CD4-positive, CD25-positive, alpha-beta regulatory T cell (primary cell): ENCODE data around the gene MTERF1. TPM values are rescaled to one million over a fixed set of nuclear protein-coding genes. Genes with fewer than 3 reads are reported as not detected.

ENCODE experiments used
- ATAC-seq, 2 donors: fragments of 150-1000 bp; cut with Tn5 transposase; one replicate each; pipeline ENCODE4 v1.10.0; 2021; ENCODE audit warnings: low read depth in 2 of 2, moderate number of reproducible peaks in 2 of 2, moderate library complexity in 1 of 2
- DNase-seq, 3 donors: peaks; one replicate each; pipeline versions ENCODE4 v3.0.0 to v3.0.0-alpha.2; 2012 to 2022; ENCODE audit warnings: mixed read lengths in 1 of 3
- H3K27ac ChIP-seq: one replicate; pipeline ENCODE4 v1.7.0; 2013; ENCODE audit warnings: mild to moderate bottlenecking, low read length; ENCODE audit not compliant: insufficient read depth, poor library complexity, severe bottlenecking
- H3K27me3 ChIP-seq: one replicate; pipeline ENCODE4 v1.7.0; 2013; ENCODE audit warnings: low read length; ENCODE audit not compliant: control insufficient read depth, insufficient read depth
- H3K36me3 ChIP-seq: one replicate; pipeline ENCODE4 v1.7.0; 2013; ENCODE audit warnings: mild to moderate bottlenecking, low read length, moderate library complexity; ENCODE audit not compliant: control insufficient read depth, insufficient read depth
- H3K4me1 ChIP-seq: 2 replicates; pipeline ENCODE4 v1.7.0; 2013; ENCODE audit warnings: mild to moderate bottlenecking, low read length; ENCODE audit not compliant: insufficient read depth, control insufficient read depth, poor library complexity, severe bottlenecking
- H3K4me3 ChIP-seq: one replicate; pipeline ENCODE4 v1.7.0; 2013; ENCODE audit warnings: low read depth, mild to moderate bottlenecking, low read length, moderate library complexity
- H3K9me3 ChIP-seq, 2 experiments: 1 replicate in 1 of 2; 2 replicates in 1 of 2; pipeline ENCODE4 v1.7.0; 2013; ENCODE audit warnings: low read length in 2 of 2, mild to moderate bottlenecking in 1 of 2, moderate library complexity in 1 of 2; ENCODE audit not compliant: control insufficient read depth in 2 of 2
- H3K27ac Mint-ChIP-seq, 3 donors: one replicate each; pipeline ENCODE4 v1.8.0; 2020 to 2022; ENCODE audit warnings: mild to moderate bottlenecking in 3 of 3, mixed read lengths in 3 of 3, moderate library complexity in 2 of 3
- H3K27me3 Mint-ChIP-seq: one replicate; pipeline ENCODE4 v1.8.0; 2022; ENCODE audit warnings: mild to moderate bottlenecking, mixed read lengths
- H3K36me3 Mint-ChIP-seq: one replicate; pipeline ENCODE4 v1.8.0; 2020; ENCODE audit warnings: mixed read lengths
- H3K4me1 Mint-ChIP-seq, 4 donors: one replicate each; pipeline ENCODE4 v1.8.0; 2020 to 2022; ENCODE audit warnings: mixed read lengths in 4 of 4, mild to moderate bottlenecking in 1 of 4
- H3K4me3 Mint-ChIP-seq, 4 donors: one replicate each; pipeline ENCODE4 v1.8.0; 2020 to 2022; ENCODE audit warnings: mild to moderate bottlenecking in 4 of 4, mixed read lengths in 4 of 4, moderate library complexity in 3 of 4
- H3K9me3 Mint-ChIP-seq, 7 donors: one replicate each; pipeline ENCODE4 v1.8.0; 2020 to 2022; ENCODE audit warnings: mixed read lengths in 7 of 7, mild to moderate bottlenecking in 3 of 7, moderate library complexity in 2 of 7
- polyA plus RNA-seq, 4 donors: library from polyadenylated mRNA; unstranded; fragments of 300-500 nt; fragmentation: Illumina TruSeq; gene quantifications; one replicate each; pipeline ENCODE4 v1.2.3, GENCODE V29; 2021
- total RNA-seq: library from RNA; stranded (reverse); gene quantifications from one replicate; pipeline ENCODE4 v1.2.3, GENCODE V29; 2022

The MTERF1 gene
- total and polyA plus RNA-seq, 5 donors from 2014 or later: 9.5 to 20.4 (median 13.9) TPM

GRCh38 chr7:91838439-91838838, 42.1 kb downstream of the MTERF1 start:
- H3K27ac ChIP-seq: no peak overlapping the region
- ATAC-seq (no peak), DNase-seq (no peak)
- Mint-ChIP-seq H3K9me3 (peaks cover 0 to 9% (median 0%) of the 10 kb centered on the region in 7 donors), H3K36me3 (peaks cover 4% of the 10 kb centered on the region), H3K27me3 (no peaks in the 10 kb centered on the region), H3K4me1 (peaks cover 0 to 2% (median 0%) of the 10 kb centered on the region in 4 donors), H3K27ac (no peak overlapping the region), H3K4me3 (no peak overlapping the region)
- no peaks in the 10 kb centered on the region for H3K36me3 ChIP-seq
- H3K9me3 ChIP-seq: no peaks in the 10 kb centered on the region
- H3K27me3 ChIP-seq: no peaks in the 10 kb centered on the region
- no peaks in the 10 kb centered on the region for H3K4me1 ChIP-seq
- no peak overlapping the region for H3K4me3 ChIP-seq

DNA sequence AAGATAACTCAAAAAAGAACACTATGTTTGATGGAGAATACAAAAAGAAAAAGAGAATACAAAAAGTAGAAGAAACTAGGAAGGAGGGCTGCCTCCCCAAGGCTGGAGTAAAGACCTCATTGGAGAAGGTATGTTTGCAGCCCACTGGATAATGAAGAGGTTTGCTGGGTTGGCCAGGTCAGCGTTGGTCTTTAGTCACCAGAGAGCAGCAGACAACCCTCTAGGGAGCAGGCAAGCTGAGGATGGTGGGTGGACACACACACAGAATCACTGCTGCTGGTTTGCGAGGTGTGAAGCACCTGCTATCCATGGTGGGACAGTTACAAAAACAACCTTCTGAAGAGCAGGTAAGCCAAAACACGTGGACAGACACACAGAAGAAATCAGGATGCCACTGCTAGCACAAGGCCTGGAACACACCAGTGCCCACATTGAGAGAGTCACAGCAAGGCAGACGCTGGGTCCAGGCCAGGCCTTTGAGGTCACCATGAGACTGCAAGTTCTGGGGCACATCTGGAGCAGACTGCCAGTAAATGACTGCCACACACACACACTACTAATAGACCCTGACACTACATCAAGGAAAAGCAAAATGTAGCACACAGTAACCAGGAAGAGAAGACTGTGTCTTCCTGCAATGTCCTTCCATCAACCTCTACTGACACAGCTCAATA, 43.0 kb downstream of the MTERF1 start:
- peaks cover 6% of the 10 kb centered on the region for H3K36me3 Mint-ChIP-seq
- no peak overlapping the region for H3K4me3 Mint-ChIP-seq

GRCh38 chr7:91835826-91836368, 44.6 kb downstream of the MTERF1 start:
- Mint-ChIP-seq H3K27me3 (no peaks in the 10 kb centered on the region), H3K4me3 (no peak overlapping the region), H3K36me3 (peaks cover 3% of the 10 kb centered on the region), H3K4me1 (peaks cover 0 to 2% (median 0%) of the 10 kb centered on the region in 4 donors), H3K9me3 (no peaks in the 10 kb centered on the region), H3K27ac (no peak overlapping the region)
- no peak overlapping the region for H3K4me3 ChIP-seq
- DNase-seq (no peak), ATAC-seq (no peak)
- no peak overlapping the region for H3K27ac ChIP-seq
- H3K4me1 ChIP-seq: no peaks in the 10 kb centered on the region
- no peaks in the 10 kb centered on the region for H3K36me3 ChIP-seq
- no peaks in the 10 kb centered on the region for H3K27me3 ChIP-seq
- no peaks in the 10 kb centered on the region for H3K9me3 ChIP-seq

More for the DNA sequence above, 43.0 kb downstream of the MTERF1 start:
- H3K4me1 ChIP-seq: no peaks in the 10 kb centered on the region
- no peak overlapping the region for H3K4me3 ChIP-seq
- H3K9me3 ChIP-seq: no peaks in the 10 kb centered on the region
- H3K27me3 ChIP-seq: no peaks in the 10 kb centered on the region
- ATAC-seq: no peak
- H3K9me3 Mint-ChIP-seq: peaks cover 0 to 9% (median 0%) of the 10 kb centered on the region in 7 donors
- peaks cover 0 to 2% (median 0%) of the 10 kb centered on the region in 4 donors for H3K4me1 Mint-ChIP-seq
- no peaks in the 10 kb centered on the region for H3K27me3 Mint-ChIP-seq
- no peaks in the 10 kb centered on the region for H3K36me3 ChIP-seq
- DNase-seq: no peak
- H3K27ac Mint-ChIP-seq: no peak overlapping the region
- H3K27ac ChIP-seq: no peak overlapping the region

DNA sequence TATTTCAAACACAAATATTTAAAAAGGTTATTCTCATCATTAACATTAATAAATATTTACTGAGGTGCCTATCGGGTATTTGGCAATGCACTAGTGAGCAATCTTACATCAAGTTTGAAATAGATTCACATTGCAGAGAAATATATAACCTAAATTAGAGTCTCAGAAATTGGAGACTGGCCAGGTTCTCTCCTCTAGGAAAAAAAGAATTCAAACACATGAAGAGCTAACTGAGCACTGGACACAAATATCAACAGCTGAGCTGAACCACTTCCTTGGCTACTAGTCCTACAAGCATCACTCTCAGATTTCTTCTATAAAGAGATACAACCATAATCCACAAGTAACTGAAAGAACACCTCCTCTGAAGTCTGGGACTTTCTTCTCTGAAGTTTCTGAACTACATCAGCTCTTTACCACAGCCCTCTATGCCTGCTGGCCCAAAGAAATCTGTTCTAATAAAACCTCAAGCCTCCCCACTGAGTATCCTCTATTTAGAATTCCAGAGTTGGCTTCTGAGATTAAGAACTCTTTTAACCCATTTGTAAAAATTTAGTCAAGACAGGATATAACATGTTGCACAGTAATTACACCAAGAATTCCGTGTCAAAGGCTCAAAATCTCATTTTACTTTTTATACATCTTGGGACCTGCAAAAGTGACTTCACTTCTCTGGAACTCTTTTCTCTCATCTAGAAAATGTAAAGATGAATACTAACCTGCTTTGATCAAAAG, 45.2 kb downstream of the MTERF1 start:
- H3K4me1 ChIP-seq: no peaks in the 10 kb centered on the region
- Mint-ChIP-seq H3K36me3 (peaks cover 3% of the 10 kb centered on the region), H3K9me3 (no peaks in the 10 kb centered on the region), H3K4me1 (peaks cover 0 to 2% (median 0%) of the 10 kb centered on the region in 4 donors), H3K27me3 (no peaks in the 10 kb centered on the region), H3K27ac (no peak overlapping the region), H3K4me3 (no peak overlapping the region)
- ATAC-seq (no peak), DNase-seq (no peak)
- no peaks in the 10 kb centered on the region for H3K27me3 ChIP-seq
- H3K4me3 ChIP-seq: no peak overlapping the region
- no peak overlapping the region for H3K27ac ChIP-seq
- H3K9me3 ChIP-seq: no peaks in the 10 kb centered on the region
- H3K36me3 ChIP-seq: no peaks in the 10 kb centered on the region

DNA sequence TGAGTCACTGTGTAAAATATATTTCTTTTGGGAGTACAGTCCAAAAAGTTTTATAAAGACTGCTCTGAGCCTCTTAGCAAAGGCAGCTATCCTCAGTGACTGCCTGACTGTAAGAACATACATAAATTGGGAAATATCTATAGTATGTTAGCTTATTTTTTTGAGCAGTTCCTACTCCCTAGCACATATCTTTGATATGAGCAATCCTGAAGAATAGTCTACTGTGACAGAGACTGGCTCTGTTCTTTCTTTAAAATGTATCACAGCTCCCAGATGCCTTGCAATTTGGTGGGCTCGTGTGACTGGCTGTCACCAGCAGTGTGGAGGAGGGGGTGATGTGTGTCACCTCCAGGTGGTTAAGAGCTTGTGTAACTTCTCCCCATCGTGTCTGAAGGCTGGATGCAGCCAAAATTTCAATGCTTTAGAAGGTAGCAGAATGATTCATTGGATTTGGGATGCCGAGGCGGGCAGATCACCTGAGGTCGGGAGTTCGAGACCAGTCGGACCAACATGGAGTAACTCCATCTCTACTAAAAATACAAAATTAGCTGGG, 47.9 kb downstream of the MTERF1 start:
- Histone ChIP-seq H3K27me3 (no peaks in the 10 kb centered on the region), H3K4me1 (no peaks in the 10 kb centered on the region), H3K9me3 (no peaks in the 10 kb centered on the region), H3K4me3 (no peak overlapping the region), H3K27ac (no peak overlapping the region), H3K36me3 (no peaks in the 10 kb centered on the region)
- DNase-seq: no peak
- ATAC-seq: no peak
- no peaks in the 10 kb centered on the region for H3K9me3 Mint-ChIP-seq
- peaks cover 3% of the 10 kb centered on the region for H3K36me3 Mint-ChIP-seq
- no peaks in the 10 kb centered on the region for H3K27me3 Mint-ChIP-seq
- H3K4me3 Mint-ChIP-seq: no peak overlapping the region
- no peaks in the 10 kb centered on the region for H3K4me1 Mint-ChIP-seq
- no peak overlapping the region for H3K27ac Mint-ChIP-seq

GRCh38 chr7:91827169-91827568, 53.3 kb downstream of the MTERF1 start:
- no peak overlapping the region for H3K27ac ChIP-seq
- H3K4me3 Mint-ChIP-seq: no peak overlapping the region
- no peaks in the 10 kb centered on the region for H3K4me1 Mint-ChIP-seq
- H3K27ac Mint-ChIP-seq: no peak overlapping the region
- H3K36me3 ChIP-seq: no peaks in the 10 kb centered on the region
- DNase-seq (no peak), ATAC-seq (no peak)
- no peaks in the 10 kb centered on the region for H3K9me3 ChIP-seq
- no peaks in the 10 kb centered on the region for H3K27me3 ChIP-seq
- no peaks in the 10 kb centered on the region for H3K27me3 Mint-ChIP-seq
- H3K4me3 ChIP-seq: no peak overlapping the region
- H3K4me1 ChIP-seq: no peaks in the 10 kb centered on the region
- peaks cover 0 to 11% (median 5%) of the 10 kb centered on the region in 7 donors for H3K9me3 Mint-ChIP-seq
- H3K36me3 Mint-ChIP-seq: no peaks in the 10 kb centered on the region

GRCh38 chr7:91826377-91826776, 54.1 kb downstream of the MTERF1 start:
- H3K9me3 Mint-ChIP-seq: peaks cover 0 to 19% (median 9%) of the 10 kb centered on the region in 7 donors
- no peaks in the 10 kb centered on the region for H3K36me3 ChIP-seq
- no peaks in the 10 kb centered on the region for H3K4me1 Mint-ChIP-seq
- H3K27ac Mint-ChIP-seq: no peak overlapping the region
- peaks cover 0 to 2% of the 10 kb centered on the region in 2 experiments for H3K9me3 ChIP-seq
- no peak overlapping the region for H3K27ac ChIP-seq
- H3K36me3 Mint-ChIP-seq: no peaks in the 10 kb centered on the region
- no peaks in the 10 kb centered on the region for H3K4me1 ChIP-seq
- no peak overlapping the region for H3K4me3 ChIP-seq
- H3K27me3 Mint-ChIP-seq: no peaks in the 10 kb centered on the region
- no peak overlapping the region for H3K4me3 Mint-ChIP-seq
- DNase-seq (no peak), ATAC-seq (no peak)
- H3K27me3 ChIP-seq: no peaks in the 10 kb centered on the region
